Type B pancreatic cell (in vitro differentiated cells): Measurements from ENCODE around the gene DCTN2. TPM values are rescaled to one million over a fixed set of nuclear protein-coding genes. Genes with fewer than 3 reads are reported as not detected.
"Not testable (repeated sequence)": the region's sequence is repeated elsewhere in the genome, so short reads cannot be mapped to it uniquely, and the experiment has no call there.

Source experiments
- DNase-seq: peaks from one replicate; pipeline ENCODE4 v3.0.0; 2021; ENCODE audit warnings: mixed read lengths; ENCODE audit not compliant: unreplicated experiment; ENCODE audit errors: extremely low spot score
- H3K27ac Mint-ChIP-seq: 2 replicates; pipeline ENCODE4 v1.8.0; 2021; ENCODE audit warnings: mild to moderate bottlenecking, mixed read lengths
- H3K27me3 Mint-ChIP-seq: 2 replicates; pipeline ENCODE4 v1.8.0; 2021; ENCODE audit warnings: mixed read lengths
- H3K36me3 Mint-ChIP-seq: 2 replicates; pipeline ENCODE4 v1.8.0; 2021; ENCODE audit warnings: mixed read lengths
- H3K4me1 Mint-ChIP-seq: one replicate; pipeline ENCODE4 v1.8.0; 2021; ENCODE audit warnings: mixed read lengths; ENCODE audit not compliant: unreplicated experiment
- H3K4me3 Mint-ChIP-seq: 2 replicates; pipeline ENCODE4 v1.8.0; 2021; ENCODE audit warnings: mild to moderate bottlenecking, mixed read lengths
- H3K9me3 Mint-ChIP-seq: 2 replicates; pipeline ENCODE4 v1.8.0; 2021; ENCODE audit warnings: mixed read lengths
- total RNA-seq: library from RNA; stranded (reverse); gene quantifications from 2 replicates; pipeline ENCODE4 v1.2.1, GENCODE V29; 2021; ENCODE audit warnings: low replicate concordance
- TF ChIP-seq, protein P1 (sequence below): fragments of 200-600 bp; sonication (generic); conservative IDR thresholded peaks from 2 replicates; pipeline ENCODE4 v1.5.0; 2021; ENCODE audit warnings: antibody characterized with exemption, mild to moderate bottlenecking

DCTN2 gene
- total RNA-seq, 1 donor from 2014 or later = 126 TPM

DNA sequence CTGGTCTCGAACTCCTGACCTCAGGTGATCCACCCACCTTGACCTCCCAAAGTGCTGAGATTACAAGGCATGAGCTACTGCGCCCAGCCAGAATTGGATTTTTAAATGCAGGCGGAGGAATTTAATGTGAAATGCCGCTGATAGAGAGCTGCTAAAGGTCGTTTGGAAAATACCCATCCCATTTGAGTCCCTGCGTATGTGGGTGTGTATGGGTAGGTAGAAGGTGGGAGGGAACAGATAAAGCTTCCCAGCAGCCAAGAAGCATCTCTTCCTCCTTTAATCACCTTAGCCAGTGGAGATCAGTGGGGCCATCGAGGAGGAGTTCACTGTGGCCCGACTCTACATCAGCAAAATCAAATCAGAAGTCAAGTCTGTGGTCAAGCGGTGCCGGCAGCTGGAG lies 27.8 kb upstream of the DCTN2 start:
- no peaks in the 10 kb centered on the region for H3K36me3 Mint-ChIP-seq
- no peak overlapping the region for H3K27ac Mint-ChIP-seq
- no peaks in the 10 kb centered on the region for H3K9me3 Mint-ChIP-seq
- H3K27me3 Mint-ChIP-seq = peaks cover 10% of the 10 kb centered on the region
- TF ChIP-seq, protein P1, sequence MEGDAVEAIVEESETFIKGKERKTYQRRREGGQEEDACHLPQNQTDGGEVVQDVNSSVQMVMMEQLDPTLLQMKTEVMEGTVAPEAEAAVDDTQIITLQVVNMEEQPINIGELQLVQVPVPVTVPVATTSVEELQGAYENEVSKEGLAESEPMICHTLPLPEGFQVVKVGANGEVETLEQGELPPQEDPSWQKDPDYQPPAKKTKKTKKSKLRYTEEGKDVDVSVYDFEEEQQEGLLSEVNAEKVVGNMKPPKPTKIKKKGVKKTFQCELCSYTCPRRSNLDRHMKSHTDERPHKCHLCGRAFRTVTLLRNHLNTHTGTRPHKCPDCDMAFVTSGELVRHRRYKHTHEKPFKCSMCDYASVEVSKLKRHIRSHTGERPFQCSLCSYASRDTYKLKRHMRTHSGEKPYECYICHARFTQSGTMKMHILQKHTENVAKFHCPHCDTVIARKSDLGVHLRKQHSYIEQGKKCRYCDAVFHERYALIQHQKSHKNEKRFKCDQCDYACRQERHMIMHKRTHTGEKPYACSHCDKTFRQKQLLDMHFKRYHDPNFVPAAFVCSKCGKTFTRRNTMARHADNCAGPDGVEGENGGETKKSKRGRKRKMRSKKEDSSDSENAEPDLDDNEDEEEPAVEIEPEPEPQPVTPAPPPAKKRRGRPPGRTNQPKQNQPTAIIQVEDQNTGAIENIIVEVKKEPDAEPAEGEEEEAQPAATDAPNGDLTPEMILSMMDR = no peak
- no peak for DNase-seq
- H3K4me3 Mint-ChIP-seq = no peak overlapping the region
- no peaks in the 10 kb centered on the region for H3K4me1 Mint-ChIP-seq

DNA sequence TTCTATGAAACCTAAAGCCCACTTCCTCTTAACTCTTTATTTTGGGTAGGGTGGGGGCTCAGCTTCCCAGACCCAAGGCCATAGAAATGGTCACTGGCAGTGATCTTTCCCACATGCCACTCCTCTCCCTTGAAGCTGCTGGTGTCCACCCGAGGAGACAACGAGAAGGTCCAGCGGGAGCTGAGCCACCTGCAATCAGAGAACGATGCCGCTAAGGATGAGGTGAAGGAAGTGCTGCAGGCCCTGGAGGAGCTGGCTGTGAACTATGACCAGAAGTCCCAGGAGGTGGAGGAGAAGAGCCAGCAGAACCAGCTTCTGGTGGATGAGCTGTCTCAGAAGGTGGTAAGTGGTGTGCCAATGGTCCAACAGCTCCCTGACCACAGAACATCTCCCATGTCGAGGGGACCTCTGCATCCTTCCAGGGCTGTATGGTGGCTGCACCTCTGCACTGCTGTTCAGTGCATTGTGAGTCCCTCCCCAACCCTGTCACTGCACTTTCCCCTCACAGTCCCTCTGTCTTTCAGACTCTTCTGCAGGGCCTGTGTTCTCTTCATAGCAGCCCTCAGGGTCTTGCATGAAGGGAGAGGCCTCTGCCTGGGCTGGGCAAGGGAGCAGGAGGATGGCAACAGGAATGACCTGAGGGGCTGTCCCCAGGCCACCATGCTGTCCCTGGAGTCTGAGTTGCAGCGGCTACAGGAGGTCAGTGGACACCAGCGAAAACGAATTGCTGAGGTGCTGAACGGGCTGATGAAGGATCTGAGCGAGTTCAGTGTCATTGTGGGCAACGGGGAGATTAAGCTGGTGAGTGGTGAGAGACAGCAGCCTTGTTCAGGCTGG lies 25.2 kb upstream of the DCTN2 start:
- H3K36me3 Mint-ChIP-seq = no peaks in the 10 kb centered on the region
- H3K27ac Mint-ChIP-seq = no peak overlapping the region

DNA sequence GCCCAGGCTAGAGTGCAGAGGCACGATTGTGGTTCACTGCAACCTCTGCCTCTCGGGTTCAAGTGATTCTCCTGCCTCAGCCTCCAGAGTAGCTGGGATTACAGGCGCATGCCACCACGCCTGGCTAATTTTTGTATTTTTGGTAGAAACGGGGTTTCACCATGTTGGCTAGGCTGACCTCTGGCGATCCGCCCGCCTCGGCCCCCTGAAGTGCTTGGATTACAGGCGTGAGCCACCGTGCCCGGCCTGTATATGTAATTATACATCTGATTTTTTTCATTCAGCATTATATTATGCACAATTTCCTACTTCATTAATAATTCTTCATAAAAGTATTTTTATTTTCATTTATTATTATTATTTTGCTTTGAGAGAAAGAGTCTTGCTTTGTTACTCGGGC lies 23.4 kb upstream of the DCTN2 start:
- H3K9me3 Mint-ChIP-seq, H3K4me3 Mint-ChIP-seq, H3K4me1 Mint-ChIP-seq, DNase-seq, H3K27ac Mint-ChIP-seq, H3K36me3 Mint-ChIP-seq, H3K27me3 Mint-ChIP-seq: not testable (repeated sequence)

More for the DNA sequence above, 25.2 kb upstream of the DCTN2 start:
- Mint-ChIP-seq H3K4me1 (no peaks in the 10 kb centered on the region), H3K4me3 (no peak overlapping the region), H3K9me3 (no peaks in the 10 kb centered on the region), H3K27me3 (peaks cover 10% of the 10 kb centered on the region)
- DNase-seq = no peak
- TF ChIP-seq, protein P1 = no peak

DNA sequence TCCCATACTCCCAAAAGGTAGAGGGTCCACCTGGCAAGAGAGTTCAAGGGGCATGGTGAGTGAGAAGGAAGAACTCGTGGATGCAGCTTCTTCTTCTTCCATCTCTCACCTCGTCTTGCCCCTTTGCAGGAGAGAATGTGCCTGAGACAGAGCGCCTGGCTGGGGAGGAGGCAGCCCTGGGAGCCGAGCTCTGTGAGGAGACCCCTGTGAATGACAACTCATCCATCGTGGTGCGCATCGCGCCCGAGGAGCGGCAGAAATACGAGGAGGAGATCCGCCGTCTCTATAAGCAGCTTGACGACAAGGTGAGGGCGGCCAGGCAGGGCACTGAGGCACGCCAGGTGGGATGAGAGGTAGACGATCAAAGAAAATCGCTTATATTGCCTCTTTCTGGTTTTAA lies 22.9 kb upstream of the DCTN2 start:
- no peaks in the 10 kb centered on the region for H3K36me3 Mint-ChIP-seq
- no peak overlapping the region for H3K4me3 Mint-ChIP-seq
- no peaks in the 10 kb centered on the region for H3K4me1 Mint-ChIP-seq
- no peaks in the 10 kb centered on the region for H3K9me3 Mint-ChIP-seq
- H3K27me3 Mint-ChIP-seq = peaks cover under 1% of the 10 kb centered on the region
- TF ChIP-seq, protein P1 = no peak
- no peak for DNase-seq
- no peak overlapping the region for H3K27ac Mint-ChIP-seq

DNA sequence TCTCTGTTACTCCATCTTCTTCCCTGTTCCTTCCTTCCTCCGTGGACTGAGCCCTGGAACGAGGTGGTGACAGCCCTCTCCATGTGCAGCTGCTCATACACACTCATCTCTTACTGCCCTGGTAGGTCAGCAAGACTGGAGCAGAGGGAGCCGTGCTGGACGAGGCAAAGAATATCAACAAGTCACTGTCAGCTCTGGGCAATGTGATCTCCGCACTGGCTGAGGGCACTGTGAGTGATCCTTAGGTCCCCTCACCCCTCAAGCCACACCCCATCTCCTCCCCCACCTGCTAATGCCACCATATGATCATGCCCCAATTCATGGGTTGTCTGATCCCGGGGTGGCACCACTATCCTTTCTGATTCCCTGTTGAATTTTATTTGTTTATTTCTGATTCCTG lies 21.8 kb upstream of the DCTN2 start:
- DNase-seq = no peak
- no peaks in the 10 kb centered on the region for H3K9me3 Mint-ChIP-seq
- H3K4me1 Mint-ChIP-seq = no peaks in the 10 kb centered on the region
- TF ChIP-seq, protein P1 = no peak
- H3K4me3 Mint-ChIP-seq = no peak overlapping the region
- H3K36me3 Mint-ChIP-seq = no peaks in the 10 kb centered on the region
- H3K27me3 Mint-ChIP-seq = peaks cover 8% of the 10 kb centered on the region
- H3K27ac Mint-ChIP-seq = no peak overlapping the region

DNA sequence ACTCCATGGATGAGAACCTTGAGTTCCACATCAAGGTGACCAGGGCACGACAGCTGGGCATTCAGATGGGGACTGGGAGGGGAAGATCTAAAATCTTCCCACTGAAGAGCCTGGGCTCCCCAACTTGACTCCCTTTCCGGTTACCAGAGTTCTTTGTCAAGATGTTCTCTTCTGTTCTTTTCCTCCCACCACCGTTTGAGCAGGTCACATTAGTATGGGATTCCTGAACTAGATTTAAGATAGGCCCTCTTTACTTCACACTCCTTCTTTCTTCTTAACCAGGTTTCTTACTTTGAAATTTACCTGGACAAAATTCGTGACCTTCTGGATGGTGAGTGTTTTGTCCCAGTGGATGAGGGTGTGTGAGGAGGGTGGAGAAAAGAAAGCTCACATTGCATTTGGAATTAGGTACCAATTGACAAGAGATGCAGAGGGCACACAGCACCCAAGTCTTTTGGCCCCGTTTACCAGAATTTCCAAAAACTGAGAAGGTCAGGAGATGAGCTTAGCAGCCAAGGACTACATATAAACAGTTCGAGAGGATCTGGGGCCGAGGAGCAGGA lies 17.3 kb upstream of the DCTN2 start:
- DNase-seq = no peak
- H3K4me3 Mint-ChIP-seq = no peak overlapping the region
- TF ChIP-seq, protein P1 = no peak
- peaks cover 26% of the 10 kb centered on the region for H3K27me3 Mint-ChIP-seq
- H3K4me1 Mint-ChIP-seq = no peaks in the 10 kb centered on the region
- H3K36me3 Mint-ChIP-seq = no peaks in the 10 kb centered on the region
- no peak overlapping the region for H3K27ac Mint-ChIP-seq
- H3K9me3 Mint-ChIP-seq = no peaks in the 10 kb centered on the region
